ENCODE results near the gene ANKRD45.

- TF ChIP-seq CTCF (IDR thresholded peaks at IDR 0.05; ENCODE audit: insufficient read depth, low read length) (no peak), REST (IDR thresholded peaks at IDR 0.05; ENCODE audit: insufficient replicate concordance, low read depth) (no peak), POLR2AphosphoS5 (IDR thresholded peaks at IDR 0.05; ENCODE audit: low read depth) (no peak)
Measured at GRCh38 chr1:173682184-173682583, 12.5 kb upstream of the ANKRD45 start.

Data from HL-60 (cell line).